Activated CD8-positive, alpha-beta memory T cell treated with anti-CD3 and anti-CD28 coated beads, Interleukin-2, amount 50 U/mL, for 24 hours (primary cell): ENCODE results near the gene SIGLEC7.
A peak's percentile ranks its signal among the peaks of the same experiment; 100 is the strongest.

Experiments used
- DNase-seq: peaks from one replicate; pipeline ENCODE4 v3.0.0-alpha.2; 2020; ENCODE audit errors: extremely low read depth

Gene SIGLEC7

DNA sequence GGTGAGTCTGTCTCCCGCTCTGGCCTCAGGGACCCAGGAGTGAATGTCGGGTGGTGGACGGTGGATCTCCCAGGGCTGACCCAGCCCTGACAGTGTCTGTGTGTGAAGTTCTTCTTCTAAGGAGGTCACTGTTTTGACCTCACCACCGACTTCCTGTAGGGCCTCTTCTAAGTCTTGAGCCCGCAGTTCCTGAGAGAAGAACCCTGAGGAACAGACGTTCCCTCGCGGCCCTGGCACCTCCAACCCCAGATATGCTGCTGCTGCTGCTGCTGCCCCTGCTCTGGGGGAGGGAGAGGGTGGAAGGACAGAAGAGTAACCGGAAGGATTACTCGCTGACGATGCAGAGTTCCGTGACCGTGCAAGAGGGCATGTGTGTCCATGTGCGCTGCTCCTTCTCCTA is at the start of gene SIGLEC7:
TSS of gene SIGLEC7 (plus strand) at position 183 of the 400 bp plus-strand sequence. CDS start at position 252, 69 bp downstream.
- no peak for DNase-seq

- no peak for DNase-seq
Measured at GRCh38 chr19:51093101-51093500, 49.0 kb upstream of the SIGLEC7 start.

GRCh38 chr19:51093510-51094345 is 48.4 kb upstream of the SIGLEC7 start:
- DNase-seq: no peak

DNA sequence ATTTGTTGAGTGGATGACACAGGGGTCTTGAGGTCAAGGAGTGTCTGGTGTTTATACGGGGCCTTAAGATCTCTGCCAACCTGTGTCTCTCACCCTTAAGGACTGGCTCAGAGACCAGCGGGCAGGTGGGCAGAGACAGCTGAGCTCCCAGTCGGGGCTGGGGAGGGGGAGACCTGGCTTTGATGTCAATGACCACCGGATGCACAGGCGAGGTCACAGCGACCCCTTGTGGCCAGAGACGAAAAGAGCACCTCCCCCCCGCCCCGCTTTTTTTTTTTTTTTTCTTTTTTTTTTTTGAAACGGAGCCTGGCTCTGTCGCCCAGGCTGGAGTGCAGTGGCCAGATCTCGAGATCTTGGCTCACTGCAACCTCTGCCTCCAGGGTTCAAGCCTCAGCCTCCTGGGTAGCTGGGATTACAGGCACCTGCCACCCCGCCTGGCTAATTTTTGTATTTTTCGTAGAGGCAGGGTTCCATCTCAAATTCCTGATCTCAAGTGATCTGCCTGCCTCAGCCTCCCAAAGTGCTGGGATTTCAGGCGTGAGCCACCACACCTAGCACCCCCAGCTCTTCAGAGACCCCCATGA is 47.3 kb upstream of the SIGLEC7 start:
- no peak for DNase-seq

- no peak for DNase-seq
Measured at GRCh38 chr19:51096473-51097165, 45.5 kb upstream of the SIGLEC7 start.

- no peak for DNase-seq
Measured at GRCh38 chr19:51097166-51097738, 44.8 kb upstream of the SIGLEC7 start.

DNA sequence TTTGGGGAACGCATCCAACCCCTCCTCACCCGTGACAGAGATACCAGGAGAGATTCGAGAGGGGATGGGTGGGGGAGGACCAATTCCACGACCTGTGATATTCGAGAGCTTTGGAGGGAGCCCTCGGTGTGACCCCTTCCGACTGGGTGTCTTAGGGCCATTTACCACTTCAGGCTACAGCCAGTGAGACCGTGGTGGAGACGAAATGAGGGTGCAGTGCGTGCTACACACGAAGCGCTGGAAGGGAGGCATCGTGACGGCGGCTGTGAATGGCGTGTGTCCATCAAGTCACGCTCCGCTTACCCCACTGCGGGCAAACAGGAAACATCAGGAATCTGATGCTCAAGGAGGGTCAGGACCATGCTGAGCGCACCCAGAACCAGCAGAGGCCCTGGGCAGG is 44.3 kb upstream of the SIGLEC7 start:
- no peak for DNase-seq

- no peak for DNase-seq
Measured at GRCh38 chr19:51098365-51099046, 43.6 kb upstream of the SIGLEC7 start.

DNA sequence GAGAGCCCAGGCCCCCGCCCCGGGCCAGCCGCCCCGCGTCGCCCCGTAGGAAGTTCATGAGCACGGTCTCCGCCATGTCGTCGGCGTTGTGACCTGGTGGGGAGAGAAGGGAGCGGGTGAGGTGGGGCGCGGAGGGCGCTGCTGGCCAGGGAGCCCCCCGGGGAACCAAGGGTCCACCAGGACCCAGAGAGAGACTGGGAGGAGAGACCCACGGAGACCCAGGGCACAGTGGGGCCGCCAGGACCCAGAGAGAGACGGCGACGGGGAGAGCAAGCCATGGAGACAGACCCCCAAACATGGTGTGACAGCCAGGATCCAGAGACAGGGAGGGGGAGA is 43.1 kb upstream of the SIGLEC7 start:
- DNase-seq: no peak

DNA sequence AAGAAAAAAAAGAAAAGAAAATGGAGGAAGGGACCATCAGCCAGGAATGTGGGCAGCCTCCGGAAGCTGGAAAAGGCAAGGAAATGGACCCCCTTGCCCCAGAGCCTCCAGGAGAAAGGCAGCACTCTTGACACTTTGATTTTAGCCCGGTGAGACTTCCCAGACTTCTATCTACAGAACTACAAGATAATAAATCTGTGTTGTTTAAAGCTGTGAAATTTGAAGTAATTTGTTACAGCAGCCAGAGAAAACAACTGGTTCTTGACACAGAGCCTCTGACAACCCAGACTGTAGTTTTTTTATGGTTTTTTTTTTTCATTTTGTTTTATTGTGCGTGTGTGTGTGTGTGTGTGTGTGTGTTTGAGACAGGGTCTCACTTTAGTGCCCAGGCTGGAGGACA is 41.5 kb upstream of the SIGLEC7 start:
- no peak for DNase-seq

DNA sequence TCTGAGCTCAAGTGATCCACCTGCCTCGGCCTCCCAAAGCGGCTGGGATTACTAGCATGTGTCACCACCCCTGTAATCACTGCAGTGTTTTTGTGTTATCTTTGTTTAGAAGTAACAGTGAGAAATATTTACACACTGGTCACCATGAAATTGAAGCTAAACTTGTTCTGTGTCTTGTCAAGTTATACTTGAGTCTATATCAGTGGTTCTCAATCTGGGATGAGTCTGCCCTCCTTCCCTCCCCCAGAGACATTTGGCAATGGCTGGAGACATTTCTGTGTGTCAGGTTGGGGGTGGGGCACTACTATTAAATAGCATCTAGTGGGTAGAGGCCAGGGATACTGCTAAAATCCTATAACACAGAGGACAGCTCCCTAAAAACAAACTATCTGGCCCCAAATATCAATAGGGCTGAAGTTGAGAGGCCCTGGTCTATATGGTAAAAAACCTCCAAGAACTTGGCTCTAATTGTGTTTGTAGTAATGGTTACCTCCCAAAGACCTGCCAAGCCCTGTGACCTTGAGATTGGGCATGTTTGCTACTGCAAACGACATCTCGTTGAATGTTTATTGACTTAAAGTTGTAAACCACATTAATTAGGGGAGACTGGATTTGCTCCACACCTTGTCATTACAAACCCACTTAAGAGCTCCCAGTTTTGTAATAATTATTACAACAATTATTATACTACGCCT is 40.8 kb upstream of the SIGLEC7 start:
- DNase-seq: no peak

DNA sequence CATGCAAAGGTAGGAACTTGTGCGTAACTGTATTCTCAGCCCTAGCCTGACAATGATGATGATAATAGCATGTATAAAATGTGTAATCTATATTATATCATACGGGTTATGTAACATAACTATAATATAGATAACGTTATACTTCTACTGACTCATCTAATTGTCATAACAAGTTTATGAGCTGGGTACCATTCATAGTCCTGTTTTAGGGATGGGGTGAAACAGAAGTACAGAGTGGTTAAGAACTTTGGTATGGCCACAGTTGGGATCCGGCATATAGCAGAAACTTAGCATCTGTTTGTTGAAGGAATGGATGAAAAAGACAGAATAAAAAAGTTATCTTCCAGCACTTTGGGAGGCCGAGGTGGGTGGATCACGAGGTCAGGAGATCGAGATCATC is 39.1 kb upstream of the SIGLEC7 start:
- DNase-seq: no peak

- DNase-seq: no peak
Measured at GRCh38 chr19:51103926-51104341, 38.2 kb upstream of the SIGLEC7 start.

DNA sequence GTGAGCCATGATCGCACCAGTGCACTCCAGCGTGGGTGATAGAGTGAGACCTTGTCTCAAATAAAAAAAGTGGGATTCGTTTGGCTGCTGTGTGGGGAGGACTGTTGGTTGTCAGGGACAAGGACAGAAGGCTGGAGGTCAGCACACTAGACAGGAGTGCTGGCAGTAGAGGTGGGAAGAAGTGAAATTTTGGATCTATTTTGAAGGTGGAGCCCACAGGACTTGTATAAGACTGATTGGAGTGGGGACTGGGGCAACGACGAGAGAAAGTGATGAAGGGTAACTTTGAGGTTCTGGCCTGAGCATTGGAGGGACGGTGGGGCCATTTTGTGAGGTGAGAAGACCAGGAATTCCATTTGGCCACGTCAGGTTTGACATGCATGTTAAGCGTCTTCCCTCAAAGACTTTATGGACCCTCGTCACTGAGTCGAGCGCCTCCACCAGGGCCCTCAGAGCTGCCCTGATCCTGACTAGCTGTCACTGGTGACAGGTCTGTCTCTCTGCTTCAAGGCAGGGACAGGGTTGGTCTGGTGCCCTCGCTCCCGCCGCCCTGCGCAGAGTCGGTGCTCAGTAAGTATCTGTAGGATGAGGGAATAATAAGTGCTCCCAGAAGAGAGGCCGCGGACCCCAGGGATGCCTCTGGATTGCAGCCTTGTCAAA is 34.6 kb upstream of the SIGLEC7 start:
- DNase-seq: no peak

- DNase-seq: peak; percentile 98
Measured at GRCh38 chr19:51108066-51108804, 33.9 kb upstream of the SIGLEC7 start, which contains the start of gene CTU1. Gene CTU1 (minus strand): TSS chr19:51108409. CDS start chr19:51104569, 3,840 bp downstream.

DNA sequence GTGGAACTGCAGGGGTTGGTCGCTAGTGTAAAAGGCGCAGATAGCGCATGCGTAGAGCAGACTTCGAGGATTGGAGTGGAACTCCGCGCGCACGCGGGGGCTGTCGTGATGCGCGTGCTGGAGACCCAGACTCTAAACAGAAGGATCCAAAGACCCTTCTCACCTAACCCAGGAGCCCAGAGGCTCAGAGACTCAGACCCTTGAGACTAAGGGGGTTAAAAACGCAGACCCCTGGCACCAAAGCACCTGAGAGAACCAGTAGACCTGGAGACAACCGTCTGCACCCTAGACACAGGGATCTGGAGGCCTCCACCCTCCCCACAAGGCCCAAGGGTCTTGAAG is 33.3 kb upstream of the SIGLEC7 start:
- DNase-seq: no peak

DNA sequence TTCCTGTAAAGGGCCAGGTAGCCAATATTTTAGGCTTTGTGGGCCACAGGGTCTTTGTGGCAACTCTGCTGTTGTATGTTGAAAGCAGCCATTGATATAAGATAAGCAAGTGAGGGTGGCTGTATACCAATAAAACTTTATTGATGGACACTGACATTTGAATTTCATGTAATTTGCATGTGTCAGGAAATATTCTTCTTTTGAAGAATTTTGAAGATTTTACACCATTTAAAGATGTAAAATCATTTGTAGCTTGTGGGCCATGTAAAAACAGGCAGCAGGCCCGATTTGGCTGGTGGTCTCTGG is 31.5 kb upstream of the SIGLEC7 start:
- no peak for DNase-seq

DNA sequence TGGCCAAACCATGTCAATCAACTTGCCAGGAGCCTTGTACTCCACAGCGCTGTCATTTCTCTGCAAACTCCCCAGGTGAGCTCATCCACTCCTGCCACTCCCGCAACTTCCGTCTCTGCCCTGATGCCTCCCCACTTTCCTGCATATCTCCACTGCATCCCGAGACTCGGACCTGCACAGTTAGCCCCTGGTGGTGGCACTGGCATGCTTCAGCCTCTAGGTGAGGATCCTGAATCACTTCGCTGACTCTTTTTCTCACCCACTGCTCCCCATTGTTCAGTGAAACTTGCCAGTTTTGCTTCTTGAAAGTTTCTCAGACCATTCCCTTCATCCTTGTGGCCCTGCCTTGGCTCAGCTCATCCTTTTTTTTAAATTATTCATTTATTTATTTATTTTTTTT is 30.5 kb upstream of the SIGLEC7 start:
- DNase-seq: no peak

DNA sequence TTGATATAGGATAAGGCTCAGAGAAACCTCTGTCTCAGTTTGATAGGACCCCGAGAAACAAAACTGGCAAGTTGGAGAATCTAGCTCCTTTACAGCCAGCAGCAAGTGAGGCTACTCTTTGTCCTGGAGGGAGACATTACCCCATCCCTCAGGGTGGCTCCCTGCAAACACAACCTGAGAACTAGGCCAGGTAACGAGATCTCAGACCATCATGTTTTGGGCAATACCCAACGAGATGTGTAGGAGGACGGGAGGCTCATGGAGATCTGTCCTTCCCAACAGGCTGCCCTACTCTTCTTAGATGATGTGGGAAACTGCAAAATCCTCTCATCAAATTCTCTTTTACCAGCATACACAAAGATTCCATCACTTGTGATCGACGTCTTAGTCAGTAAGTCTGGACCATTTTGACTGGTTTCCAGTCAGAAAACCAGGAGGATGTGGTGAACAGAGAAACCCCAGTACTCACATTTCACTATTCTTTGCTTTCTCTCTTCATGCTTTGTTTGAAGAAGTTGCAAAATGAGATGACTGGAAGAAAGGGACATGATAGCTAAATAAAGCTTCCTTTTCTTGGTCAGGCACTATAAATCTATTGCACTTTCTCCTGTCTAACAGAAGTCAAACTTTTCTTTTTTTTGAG is 27.9 kb upstream of the SIGLEC7 start:
- DNase-seq: no peak

DNA sequence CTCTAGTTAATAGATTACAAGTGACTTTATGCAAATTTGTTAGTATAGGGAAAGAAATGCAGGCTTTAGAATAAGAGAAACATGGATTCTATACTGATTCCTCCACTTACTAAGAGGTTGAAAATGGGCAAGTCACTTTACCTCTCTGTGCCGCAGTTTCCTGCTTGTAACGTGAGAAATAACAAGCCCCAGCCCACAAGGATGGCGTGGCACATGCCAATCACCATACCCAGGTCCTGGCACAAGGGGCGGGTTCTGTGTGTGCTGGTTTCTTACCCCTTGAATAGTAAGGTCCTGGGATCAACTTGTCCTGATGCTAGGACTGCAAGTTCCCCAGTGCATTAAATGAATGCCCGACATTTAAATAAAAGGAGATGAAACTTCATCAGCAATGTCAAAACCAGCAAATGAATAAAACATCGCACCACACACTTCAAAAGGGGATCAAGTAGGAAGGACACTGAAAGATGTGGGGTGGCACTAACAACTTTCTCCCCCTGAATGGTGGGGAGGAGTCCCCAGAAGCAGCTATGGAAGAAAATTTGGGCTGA is 25.3 kb upstream of the SIGLEC7 start:
- DNase-seq: no peak
